Astrocyte (in vitro differentiated cells and primary cell): ENCODE results near the gene OXGR1. TPM values are rescaled to one million over a fixed set of nuclear protein-coding genes. Genes with fewer than 3 reads are reported as not detected.
A peak's percentile ranks its signal among the peaks of the same experiment; 100 is the strongest.

Experiments
- DNase-seq: peaks from one replicate; pipeline ENCODE4 v3.0.0-alpha.2; 2010; ENCODE audit warnings: low read depth
- FAIRE-seq: peaks from 2 replicates; lab custom pipeline; 2011; peaks lifted over from hg19 to GRCh38; lab: Jason Lieb, UNC
- H2AFZ ChIP-seq: 2 replicates; pipeline ENCODE4 v1.6.0; 2012; ENCODE audit warnings: low read depth, low read length, inconsistent platforms
- H3K27ac ChIP-seq: 2 replicates; pipeline ENCODE4 v1.5.1; 2011; ENCODE audit warnings: low read depth, low read length, inconsistent platforms
- H3K27me3 ChIP-seq: 2 replicates; pipeline ENCODE4 v1.6.0; 2011; ENCODE audit warnings: low read length, inconsistent platforms; ENCODE audit not compliant: insufficient read depth
- H3K36me3 ChIP-seq: 2 replicates; pipeline ENCODE4 v1.5.1; 2011; ENCODE audit warnings: low read length, inconsistent platforms; ENCODE audit not compliant: insufficient read depth
- H3K4me1 ChIP-seq: 2 replicates; pipeline ENCODE4 v1.5.1; 2011; ENCODE audit warnings: low read length, inconsistent platforms; ENCODE audit not compliant: insufficient read depth
- H3K4me2 ChIP-seq: 2 replicates; pipeline ENCODE4 v1.6.0; 2012; ENCODE audit warnings: low read length, inconsistent platforms
- H3K4me3 ChIP-seq: 2 replicates; pipeline ENCODE4 v1.5.1; 2011; ENCODE audit warnings: low read depth, mild to moderate bottlenecking, low read length, inconsistent platforms; ENCODE audit not compliant: insufficient read depth
- H3K79me2 ChIP-seq: 2 replicates; pipeline ENCODE4 v1.6.0; 2012; ENCODE audit warnings: mild to moderate bottlenecking, low read length, inconsistent platforms; ENCODE audit not compliant: insufficient read depth
- H3K9ac ChIP-seq: 2 replicates; pipeline ENCODE4 v1.6.0; 2012; ENCODE audit warnings: mild to moderate bottlenecking, low read length, inconsistent platforms
- H3K9me3 ChIP-seq: 2 replicates; pipeline ENCODE4 v1.5.1; 2012; ENCODE audit warnings: low read depth, mild to moderate bottlenecking, low read length, inconsistent platforms; ENCODE audit not compliant: insufficient read depth
- H4K20me1 ChIP-seq: 2 replicates; pipeline ENCODE4 v1.6.0; 2012; ENCODE audit warnings: low read length, inconsistent platforms; ENCODE audit not compliant: insufficient read depth
- H3K27ac Mint-ChIP-seq: one replicate; pipeline ENCODE4 v1.8.0; 2021; ENCODE audit warnings: mild to moderate bottlenecking, mixed read lengths; ENCODE audit not compliant: unreplicated experiment
- H3K27me3 Mint-ChIP-seq: one replicate; pipeline ENCODE4 v1.8.0; 2021; ENCODE audit warnings: low read depth, mixed read lengths; ENCODE audit not compliant: unreplicated experiment
- H3K36me3 Mint-ChIP-seq: one replicate; pipeline ENCODE4 v1.8.0; 2021; ENCODE audit warnings: low read depth, mixed read lengths; ENCODE audit not compliant: unreplicated experiment
- H3K4me1 Mint-ChIP-seq: one replicate; pipeline ENCODE4 v1.8.0; 2021; ENCODE audit warnings: low read depth, mixed read lengths; ENCODE audit not compliant: unreplicated experiment
- H3K4me3 Mint-ChIP-seq: one replicate; pipeline ENCODE4 v1.8.0; 2021; ENCODE audit warnings: mild to moderate bottlenecking, moderate library complexity, mixed read lengths; ENCODE audit not compliant: unreplicated experiment
- H3K9me3 Mint-ChIP-seq: one replicate; pipeline ENCODE4 v1.8.0; 2021; ENCODE audit warnings: mild to moderate bottlenecking, mixed read lengths; ENCODE audit not compliant: unreplicated experiment
- CTCF ChIP-seq: IDR thresholded peaks from 2 replicates; pipeline ENCODE4 v1.5.1; 2011; ENCODE audit warnings: low read depth, mild to moderate bottlenecking, inconsistent platforms, low read length, moderate library complexity; ENCODE audit not compliant: insufficient read depth
- EZH2 ChIP-seq: IDR thresholded peaks from 2 replicates; pipeline ENCODE4 v1.6.1; 2012; ENCODE audit warnings: mild to moderate bottlenecking, low read length, inconsistent platforms; ENCODE audit not compliant: insufficient read depth
- total RNA-seq: library from RNA; stranded (reverse); gene quantifications from 2 replicates; pipeline ENCODE4 v1.2.1, GENCODE V29; 2021

Gene OXGR1
- total RNA-seq, 1 donor from 2014 or later: 0.39 TPM

DNA sequence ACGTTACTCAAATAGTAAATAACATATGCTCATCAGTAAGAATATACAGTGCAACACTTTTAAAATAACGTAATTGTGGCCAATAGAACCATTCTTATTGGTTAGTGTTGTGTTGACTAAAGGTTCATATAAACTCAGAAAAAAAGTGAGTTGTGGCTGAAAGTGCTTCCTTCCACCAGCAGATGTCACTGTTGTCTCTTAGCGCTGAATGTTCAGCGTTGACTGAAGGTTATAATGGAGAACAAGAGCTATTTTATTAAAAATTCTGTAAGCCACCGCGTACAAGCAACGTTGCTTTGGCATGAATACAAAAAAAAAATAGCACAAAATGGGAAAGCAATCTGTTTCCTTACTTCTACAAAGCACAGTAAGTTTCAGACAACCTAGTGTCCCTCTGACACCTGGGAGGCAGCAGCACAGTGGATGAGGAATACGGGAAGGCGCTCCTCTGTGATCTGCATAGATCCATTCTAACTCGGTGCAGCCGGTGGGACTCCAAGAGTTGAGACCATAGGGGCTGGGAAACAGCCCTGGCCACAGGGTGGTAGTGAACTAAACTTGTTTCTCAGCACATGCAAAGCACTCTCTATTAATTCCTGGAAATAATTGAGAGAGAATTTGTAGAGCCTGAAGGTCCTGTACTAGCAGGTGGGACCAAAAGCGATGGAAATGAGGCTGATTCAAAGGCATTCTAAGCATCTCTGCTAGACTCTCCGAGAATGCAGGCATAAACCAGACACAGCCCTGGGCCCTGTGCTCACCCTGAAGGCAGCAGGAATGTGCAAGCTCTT, 23.9 kb upstream of the OXGR1 start:
- H3K4me3 Mint-ChIP-seq: peak overlapping the region; percentile 47
- H3K4me3 ChIP-seq: no peak overlapping the region

DNA sequence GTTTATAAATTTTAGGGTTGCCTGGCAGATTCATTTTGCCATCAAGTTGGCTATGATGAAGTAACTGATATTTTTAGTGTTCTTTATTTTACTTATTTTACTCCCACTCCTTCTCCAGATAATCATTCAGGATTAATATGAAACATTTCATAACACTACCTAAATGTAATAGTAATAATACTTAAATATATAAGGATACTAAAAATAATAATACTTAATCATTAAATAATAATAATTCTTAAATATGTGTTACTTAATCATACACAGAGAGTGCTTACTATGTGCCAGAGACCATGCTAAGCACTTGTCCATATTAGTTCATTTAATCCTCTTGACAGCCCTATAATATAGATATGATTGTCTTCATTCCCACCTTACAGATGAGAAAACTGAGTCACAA, 23.0 kb upstream of the OXGR1 start:
- Histone ChIP-seq H3K4me3 (no peak overlapping the region), H3K27me3 (peaks cover 3% of the 10 kb centered on the region), H3K36me3 (no peaks in the 10 kb centered on the region), H3K9ac (no peak overlapping the region), H3K4me1 (no peaks in the 10 kb centered on the region), H3K4me2 (no peak overlapping the region), H3K27ac (no peak overlapping the region), H3K79me2 (no peaks in the 10 kb centered on the region), H4K20me1 (no peaks in the 10 kb centered on the region), H3K9me3 (no peaks in the 10 kb centered on the region), H2AFZ (no peak overlapping the region)
- Mint-ChIP-seq H3K4me1 (peaks cover 33% of the 10 kb centered on the region), H3K27me3 (no peaks in the 10 kb centered on the region), H3K9me3 (no peaks in the 10 kb centered on the region), H3K36me3 (no peaks in the 10 kb centered on the region), H3K4me3 (no peak overlapping the region), H3K27ac (no peak overlapping the region)
- no peak for FAIRE-seq
- DNase-seq: no peak
- TF ChIP-seq EZH2: no peak
- no peak for TF ChIP-seq CTCF

More for the DNA sequence above, 23.9 kb upstream of the OXGR1 start:
- peaks cover 33% of the 10 kb centered on the region for H3K4me1 Mint-ChIP-seq
- no peaks in the 10 kb centered on the region for H3K9me3 ChIP-seq
- H3K4me1 ChIP-seq: no peaks in the 10 kb centered on the region
- H3K9me3 Mint-ChIP-seq: no peaks in the 10 kb centered on the region
- peak; percentile 38 for DNase-seq
- TF ChIP-seq EZH2 (no peak), CTCF (peak; percentile 98)
- no peaks in the 10 kb centered on the region for H4K20me1 ChIP-seq
- peaks cover 3% of the 10 kb centered on the region for H3K27me3 ChIP-seq
- no peak overlapping the region for H3K9ac ChIP-seq
- H3K79me2 ChIP-seq: no peaks in the 10 kb centered on the region
- no peak overlapping the region for H2AFZ ChIP-seq
- peak overlapping the region; percentile 82 for H3K27ac Mint-ChIP-seq
- no peaks in the 10 kb centered on the region for H3K36me3 ChIP-seq
- FAIRE-seq: peak; percentile 90
- no peaks in the 10 kb centered on the region for H3K27me3 Mint-ChIP-seq
- H3K4me2 ChIP-seq: peak overlapping the region; percentile 52
- H3K36me3 Mint-ChIP-seq: no peaks in the 10 kb centered on the region
- H3K27ac ChIP-seq: no peak overlapping the region
